ENCODE results near the gene OR6B2.

GRCh38 chr2:240066489-240066888 is 36.3 kb upstream of the OR6B2 start:
- TF ChIP-seq POLR2A (IDR thresholded peaks at IDR 0.05) (no peak), CTCF (IDR thresholded peaks at IDR 0.05) (no peak)
